Stimulated activated naive CD8-positive, alpha-beta T cell treated with anti-CD3 and anti-CD28 coated beads, Interleukin-15, Interleukin-2, amounts not matched to agents 100 U/mL and 50 U/mL, for 24 hours (primary cell): ENCODE results near the gene PLP2.

Experiments used
- ATAC-seq: fragments of 150-1000 bp; cut with Tn5 transposase; one replicate; pipeline ENCODE4 v1.10.0; 2021
- DNase-seq: peaks from one replicate; pipeline ENCODE4 v3.0.0; 2021

The PLP2 gene

DNA sequence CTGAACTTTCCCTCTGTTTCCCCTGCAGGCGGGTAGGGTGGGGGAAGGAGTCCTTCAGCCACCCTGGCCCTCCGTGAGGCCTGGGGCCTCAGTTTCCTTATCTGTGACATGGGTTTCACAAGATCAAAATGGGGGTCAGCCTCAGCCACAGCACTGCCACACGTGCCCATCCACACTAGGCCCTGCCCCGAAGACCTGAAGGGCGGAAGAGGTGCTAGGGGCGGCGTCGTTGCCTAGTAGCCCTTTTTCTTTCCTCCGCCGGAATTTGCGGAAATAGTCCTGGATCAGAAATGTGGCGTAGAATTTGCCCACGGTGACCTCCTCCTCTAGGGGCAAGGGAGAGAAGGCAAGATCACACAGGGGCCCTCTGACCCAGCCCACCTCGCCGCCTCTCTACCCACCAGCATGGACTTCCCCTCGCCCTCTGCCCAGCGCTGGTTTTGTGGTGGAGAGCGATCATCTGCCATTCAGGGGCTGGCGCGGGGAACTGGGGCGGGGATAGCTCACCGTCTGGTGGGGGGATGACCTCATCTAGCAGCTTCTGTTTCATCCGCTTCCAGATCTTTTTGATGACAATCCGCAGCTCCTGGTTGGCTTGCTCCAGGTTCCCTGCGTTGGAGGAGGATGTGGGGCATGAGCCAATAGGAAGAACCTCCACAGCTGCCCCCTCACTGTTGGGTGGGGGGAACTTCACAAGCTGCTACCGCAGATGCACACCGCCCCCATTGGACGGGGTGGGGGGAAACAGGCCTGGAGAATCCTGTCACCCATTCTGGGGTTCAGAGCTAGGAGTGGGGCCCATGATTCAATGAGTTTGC, 37.9 kb downstream of the PLP2 start:
- ATAC-seq (peak; percentile 46), DNase-seq (peak; percentile 41)

DNA sequence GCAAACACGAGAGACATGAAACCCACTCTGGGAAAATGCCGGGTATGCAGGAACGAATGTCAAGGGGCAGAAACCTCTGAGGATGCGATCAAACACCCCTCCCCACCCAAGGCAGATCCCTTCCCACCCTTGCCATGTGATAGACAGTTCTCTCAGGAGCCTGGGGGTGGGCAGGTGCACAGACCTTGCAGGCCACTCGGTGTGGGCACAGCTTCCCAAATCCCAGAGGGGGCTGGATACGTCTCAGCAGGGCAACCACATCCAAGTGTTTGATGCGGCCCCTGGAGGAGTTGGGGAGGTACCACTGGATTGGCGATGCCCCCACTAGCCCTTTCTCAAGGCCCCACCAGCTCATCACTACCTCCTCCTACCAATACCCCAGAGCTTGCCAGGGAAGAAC, 38.7 kb downstream of the PLP2 start:
- DNase-seq = no peak
- no peak for ATAC-seq

DNA sequence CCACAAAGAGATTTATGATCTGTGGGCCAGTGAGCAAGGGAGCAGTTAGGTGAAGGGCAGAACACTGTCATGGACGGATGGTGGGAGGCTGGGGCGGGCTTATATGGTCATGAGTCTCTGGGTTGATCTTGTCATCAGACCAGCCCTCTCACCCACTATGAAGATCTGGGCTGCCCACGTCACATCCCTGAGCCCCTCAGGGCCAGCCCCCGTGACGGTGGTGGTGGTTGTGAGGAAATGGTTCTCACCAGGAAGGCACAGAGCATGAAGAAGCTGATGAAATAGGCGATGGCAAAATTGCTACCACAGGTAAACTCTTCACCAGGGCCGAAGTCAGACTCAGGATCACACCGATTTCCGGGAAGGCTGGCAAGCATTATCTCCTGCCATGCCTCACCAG, 39.4 kb downstream of the PLP2 start:
- DNase-seq = no peak
- no peak for ATAC-seq

DNA sequence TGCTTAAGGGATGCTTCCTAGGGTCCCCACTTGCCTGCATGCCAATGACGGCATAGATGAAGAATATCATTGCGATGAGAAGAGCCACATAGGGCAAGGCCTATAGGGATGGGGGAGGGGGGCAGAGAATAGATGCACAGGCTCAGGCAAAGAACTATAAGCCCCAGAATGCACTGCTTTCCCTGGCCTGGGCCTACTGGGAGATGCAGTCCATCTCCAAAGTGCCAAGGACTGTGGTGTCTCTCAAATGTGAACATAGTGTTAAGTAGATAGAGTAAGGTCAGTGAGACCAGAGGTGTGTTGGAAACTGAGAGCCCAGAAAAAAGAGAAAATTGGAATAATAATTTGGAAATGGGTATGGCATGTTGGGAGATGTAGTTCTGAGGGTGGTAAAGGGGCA, 40.5 kb downstream of the PLP2 start:
- ATAC-seq (no peak), DNase-seq (no peak)

DNA sequence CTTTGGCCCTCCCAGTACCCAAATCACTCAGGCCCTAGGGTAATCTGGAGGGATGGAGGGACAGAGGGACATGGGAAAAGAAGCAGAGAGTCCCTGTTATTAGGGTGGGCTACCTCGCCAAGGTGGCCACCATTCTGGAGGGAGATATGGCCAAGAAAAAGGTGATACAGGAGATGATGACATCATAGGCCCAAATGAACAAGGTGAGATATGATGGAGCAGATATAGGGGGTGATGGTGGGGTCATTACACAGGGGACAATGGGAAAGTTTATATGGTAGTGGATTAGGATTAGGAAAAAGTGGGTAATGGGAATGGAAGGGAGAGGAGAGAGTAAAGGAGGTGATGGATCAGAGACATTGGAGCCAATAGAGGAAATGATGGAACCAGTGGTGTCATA, 41.2 kb downstream of the PLP2 start:
- no peak for ATAC-seq
- DNase-seq = no peak

DNA sequence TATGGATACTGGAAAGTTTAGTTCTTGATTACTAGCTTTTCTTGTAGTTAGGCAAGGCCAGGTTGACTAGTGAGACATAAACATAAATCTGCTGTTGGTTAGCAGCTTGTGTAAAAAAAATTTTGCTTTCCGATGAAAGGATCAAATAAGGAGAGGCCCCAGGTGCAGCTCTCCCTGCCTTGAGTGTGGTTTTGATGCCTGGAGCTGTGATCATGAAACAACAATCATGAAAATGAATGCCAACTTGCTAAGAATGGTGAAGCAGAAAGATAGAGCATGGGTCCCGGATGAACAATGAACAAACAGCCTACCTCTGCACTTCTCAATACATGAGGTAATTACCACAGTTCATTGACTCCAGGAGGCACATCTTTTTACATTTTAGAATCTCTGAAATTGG, 42.7 kb downstream of the PLP2 start:
- ATAC-seq = no peak

DNA sequence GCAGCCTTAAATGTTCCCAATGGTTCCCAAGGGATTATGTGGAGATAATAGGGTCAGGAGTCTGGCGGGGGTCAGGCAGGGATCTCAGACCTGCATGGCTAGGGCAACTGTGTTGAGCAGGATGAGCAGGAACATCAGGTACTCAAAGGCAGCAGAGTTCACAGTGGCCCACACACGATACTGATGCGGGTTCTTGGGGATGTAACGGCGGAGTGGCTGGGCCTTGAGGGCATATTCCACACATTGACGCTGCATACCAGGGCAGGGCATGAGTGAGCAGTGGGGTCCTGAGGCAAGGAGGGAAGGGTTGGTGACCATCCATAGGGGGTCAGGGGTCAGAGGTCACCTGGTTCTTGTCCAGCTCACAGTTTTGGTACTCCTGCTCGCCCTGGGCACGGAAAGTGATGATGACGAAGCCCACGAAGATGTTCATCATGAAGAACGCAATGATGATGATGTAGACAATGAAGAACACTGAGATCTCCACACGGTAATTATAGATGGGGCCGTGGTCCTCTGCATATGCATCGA, 43.4 kb downstream of the PLP2 start:
- DNase-seq = no peak
- no peak for ATAC-seq

More for the DNA sequence above, 42.7 kb downstream of the PLP2 start:
- no peak for DNase-seq

DNA sequence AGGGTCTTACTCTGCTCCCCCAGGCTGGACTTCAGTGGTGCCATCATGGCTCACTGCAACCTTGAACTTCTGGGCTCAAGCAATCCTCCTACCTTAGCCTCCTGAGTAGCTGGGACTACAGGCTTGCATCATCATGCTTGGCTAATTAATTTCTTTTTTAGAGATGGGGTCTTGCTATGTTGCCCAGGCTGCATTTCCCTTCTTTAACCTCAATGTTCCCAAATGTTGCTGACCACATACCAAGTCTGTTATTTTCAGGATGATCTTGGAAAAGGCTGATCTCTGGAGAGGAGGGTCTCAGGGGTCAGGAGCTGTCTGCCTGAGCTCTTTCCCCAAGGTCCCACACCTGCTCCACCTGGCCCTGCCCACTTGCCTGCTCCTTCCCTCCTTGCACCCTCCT, 48.4 kb downstream of the PLP2 start:
- ATAC-seq (no peak), DNase-seq (no peak)

DNA sequence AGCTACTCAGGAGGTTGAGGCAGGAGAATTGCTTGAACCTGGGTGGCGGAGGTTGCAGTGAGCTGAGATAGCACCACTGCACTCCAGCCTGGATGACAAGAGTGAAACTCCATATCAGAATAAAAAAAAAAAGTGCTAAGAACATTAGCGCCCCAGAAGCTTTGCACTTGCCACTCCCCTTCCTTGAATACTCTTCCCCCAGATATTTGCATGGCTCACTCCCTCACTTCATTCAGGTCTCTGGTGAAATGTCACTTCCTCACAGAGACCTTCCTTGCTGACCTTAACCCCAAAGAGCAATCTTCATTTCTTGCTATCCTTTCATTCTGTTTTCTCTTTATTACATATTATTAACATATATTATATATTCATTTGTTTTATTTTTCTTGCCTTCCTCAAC, 50.2 kb downstream of the PLP2 start:
- ATAC-seq (no peak), DNase-seq (no peak)
